A172 (cell line): ENCODE measurements around the gene TMUB1. TPM values are rescaled to one million over a fixed set of nuclear protein-coding genes. Genes with fewer than 3 reads are reported as not detected.
A peak's percentile ranks its signal among the peaks of the same experiment; 100 is the strongest.

ENCODE experiments used
- DNase-seq: peaks from one replicate; pipeline ENCODE4 v3.0.0-alpha.2; 2015; ENCODE audit warnings: low spot score
- total RNA-seq: library from RNA; depleted of rRNA; stranded (reverse); fragments of >200 nt; shearing (Covaris generic); gene quantifications from 2 replicates; pipeline ENCODE4 v1.2.3, GENCODE V29; 2014

The TMUB1 gene
- total RNA-seq, 1 experiment from 2014 or later = 28.9 TPM

GRCh38 chr7:151103973-151104372 lies 20.7 kb upstream of the TMUB1 start:
- no peak for DNase-seq

DNA sequence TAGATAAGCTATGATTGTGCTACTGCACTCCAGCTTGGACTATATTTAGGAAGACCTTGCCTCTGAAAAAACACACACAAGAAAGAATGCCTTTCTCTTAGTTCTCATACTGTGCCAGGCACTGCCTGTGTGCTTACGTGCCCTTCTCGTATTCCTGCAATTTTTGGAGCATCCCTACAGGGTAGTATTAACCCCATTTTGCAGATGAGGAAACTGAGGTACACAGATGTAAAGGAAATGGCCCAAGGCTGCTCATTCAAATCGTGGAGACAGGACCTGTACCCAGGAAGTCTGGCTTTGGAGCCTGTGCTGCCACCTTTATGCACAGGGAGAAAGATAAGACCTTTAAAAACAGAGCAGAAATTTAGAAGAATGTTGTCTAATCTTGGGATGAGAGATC lies 19.7 kb upstream of the TMUB1 start:
- DNase-seq = no peak

DNA sequence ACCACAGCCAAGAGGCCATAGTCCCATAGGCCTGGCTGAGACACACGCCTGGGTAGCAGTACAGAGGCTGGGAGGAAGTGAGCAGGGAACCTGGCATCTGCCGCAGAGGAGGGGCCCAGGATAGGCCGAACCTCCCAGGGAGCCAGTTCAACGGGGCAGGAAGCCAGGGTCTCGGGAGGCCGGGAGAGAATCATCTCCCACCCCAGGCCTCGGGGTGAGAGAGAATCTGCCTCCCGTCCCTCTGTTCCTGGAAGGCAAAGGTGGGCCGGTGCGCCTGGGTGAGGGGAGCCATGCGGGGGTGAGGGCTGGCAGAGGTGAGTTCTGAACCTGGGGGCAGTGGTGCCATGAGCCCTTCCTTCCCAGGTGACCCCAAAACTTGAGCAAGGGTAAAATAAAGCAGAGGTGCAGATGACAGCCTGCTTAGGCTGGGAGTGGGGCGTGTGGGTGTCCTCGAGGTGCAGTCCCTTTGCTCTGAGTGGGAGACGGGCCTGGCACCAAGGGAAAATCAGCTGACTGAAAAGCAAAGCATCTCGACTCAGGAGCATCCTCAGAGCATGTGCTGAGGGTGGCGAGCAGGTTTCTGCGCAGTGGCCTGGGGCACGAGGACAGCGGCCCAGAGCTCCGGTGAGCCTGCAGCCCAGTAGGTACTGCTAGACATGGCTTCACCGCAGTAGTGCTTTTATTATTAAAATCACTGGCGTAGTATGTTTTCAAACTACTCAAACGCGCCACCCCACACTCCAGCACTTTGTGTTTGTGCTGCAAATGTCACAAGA lies 18.5 kb upstream of the TMUB1 start:
- no peak for DNase-seq

DNA sequence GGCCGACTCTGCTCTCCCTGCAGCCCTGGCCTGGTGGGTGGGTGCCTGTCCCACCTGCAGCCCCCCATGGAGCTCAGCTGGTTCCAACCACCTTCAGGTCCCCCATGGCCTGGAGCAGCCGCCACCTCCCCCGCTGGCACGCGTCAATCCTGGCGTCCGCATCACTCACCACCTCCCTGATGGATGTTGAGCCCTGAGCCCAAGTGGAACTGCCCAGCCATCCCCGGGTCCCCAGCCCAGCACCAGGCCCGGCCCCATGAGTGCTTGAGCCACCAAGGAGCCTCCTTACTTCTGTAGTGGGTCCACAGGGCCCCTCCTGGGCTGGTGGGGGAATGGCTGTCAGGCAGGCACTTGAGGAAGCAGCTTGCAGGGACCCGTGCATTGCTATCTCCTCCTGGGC lies 17.6 kb upstream of the TMUB1 start:
- no peak for DNase-seq

- no peak for DNase-seq
These were observed 16.4 kb upstream of the TMUB1 start for GRCh38 chr7:151099486-151100211.

GRCh38 chr7:151095828-151096475 lies 12.7 kb upstream of the TMUB1 start:
- no peak for DNase-seq

- no peak for DNase-seq
These were observed 12.0 kb upstream of the TMUB1 start for GRCh38 chr7:151095123-151095797.

- DNase-seq = no peak
These were observed 11.4 kb upstream of the TMUB1 start for GRCh38 chr7:151094675-151095074.

- no peak for DNase-seq
These were observed 10.5 kb upstream of the TMUB1 start for GRCh38 chr7:151093748-151094147.

DNA sequence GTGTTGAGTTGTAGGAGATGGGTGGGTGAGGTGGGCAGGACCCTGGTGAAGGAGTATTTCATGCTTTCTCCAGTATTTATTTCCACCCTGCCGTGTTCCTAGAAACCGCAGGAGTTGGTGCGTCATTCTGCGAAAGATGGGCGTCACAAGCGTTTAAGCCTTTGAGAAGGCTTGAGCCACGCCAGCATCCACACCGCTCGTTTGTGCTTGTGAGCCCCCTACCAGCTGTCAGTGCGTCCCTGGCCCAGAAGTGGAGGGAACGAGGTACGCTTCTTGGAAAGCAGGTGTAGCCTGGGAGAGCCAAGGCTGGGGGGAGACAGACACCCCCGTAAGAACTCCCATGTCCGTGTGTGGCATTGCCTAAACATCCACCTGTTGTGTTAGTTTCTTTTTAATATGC lies 8.7 kb upstream of the TMUB1 start:
- no peak for DNase-seq

GRCh38 chr7:151091431-151091830 lies 8.1 kb upstream of the TMUB1 start:
- DNase-seq = no peak

GRCh38 chr7:151091003-151091402 lies 7.7 kb upstream of the TMUB1 start:
- DNase-seq = no peak

DNA sequence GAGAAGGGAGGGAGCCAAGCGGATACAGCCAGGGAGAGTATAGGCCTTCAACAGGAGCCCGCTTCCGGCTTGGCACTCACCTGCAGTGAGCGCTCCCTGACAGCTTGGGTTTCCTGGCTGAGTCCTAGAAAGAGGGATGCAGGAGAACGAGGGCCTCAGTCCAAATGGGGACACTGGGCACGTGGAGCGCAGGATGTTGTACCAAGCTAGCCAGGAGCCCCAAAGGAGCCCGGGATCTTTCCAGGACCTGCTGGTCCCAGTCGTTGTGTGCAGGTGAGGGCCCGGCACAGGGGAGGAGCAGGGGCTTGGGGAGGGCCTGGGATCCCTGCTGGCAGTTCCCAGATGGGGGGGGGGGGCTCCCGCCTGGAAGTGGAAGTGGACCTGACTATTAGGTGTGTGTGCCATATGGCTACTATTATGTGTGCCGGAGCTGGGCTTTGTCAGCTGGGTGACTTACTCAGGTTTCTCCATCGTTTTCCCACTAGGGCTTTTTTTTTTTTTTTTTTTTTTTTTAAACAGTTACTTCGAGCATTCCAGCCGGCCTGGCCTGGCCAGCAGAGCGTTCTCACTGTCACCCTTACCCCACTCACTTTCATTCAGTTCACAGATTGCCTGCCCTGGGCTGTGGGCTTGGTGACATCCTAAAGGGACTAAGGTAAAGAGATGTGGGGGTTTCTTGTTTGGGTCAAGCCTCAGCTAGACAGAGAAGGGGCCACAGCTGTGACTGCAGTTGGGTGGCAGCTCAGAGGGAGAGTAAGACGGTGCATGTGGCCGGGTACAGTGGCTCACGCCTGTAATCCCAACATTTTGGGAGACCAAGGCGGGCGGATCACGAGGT lies 6.8 kb upstream of the TMUB1 start:
- DNase-seq = no peak

- DNase-seq = peak; percentile 57
These were observed 5.8 kb upstream of the TMUB1 start for GRCh38 chr7:151088856-151089699.

- no peak for DNase-seq
These were observed 4.9 kb upstream of the TMUB1 start for GRCh38 chr7:151088019-151088855.

GRCh38 chr7:151087245-151088018 lies 4.1 kb upstream of the TMUB1 start:
- DNase-seq = no peak

- DNase-seq = no peak
These were observed 3.5 kb upstream of the TMUB1 start for GRCh38 chr7:151086802-151087244.
